Keratinocyte (primary cell): ENCODE data around the gene PBX4. TPM values are rescaled to one million over a fixed set of nuclear protein-coding genes. Genes with fewer than 3 reads are reported as not detected.

ENCODE experiments used
- DNase-seq: peaks from one replicate; pipeline ENCODE4 v3.0.0-alpha.2; 2011; ENCODE audit warnings: low read depth, missing footprints, low spot score
- FAIRE-seq: peaks from 2 replicates; lab custom pipeline; 2011; peaks lifted over from hg19 to GRCh38; lab: Jason Lieb, UNC
- H2AFZ ChIP-seq: 2 replicates; pipeline ENCODE4 v1.6.0; 2012; ENCODE audit warnings: low read length, control low read depth, inconsistent platforms; ENCODE audit not compliant: control insufficient read depth
- H3K27ac ChIP-seq: 2 replicates; pipeline ENCODE4 v1.5.1; 2011; ENCODE audit warnings: low read length; ENCODE audit not compliant: control insufficient read depth, insufficient read depth
- H3K27me3 ChIP-seq: 3 replicates; pipeline ENCODE4 v1.6.0; 2011; ENCODE audit warnings: low read length; ENCODE audit not compliant: control insufficient read depth, insufficient read depth; ENCODE audit errors: extremely low read depth
- H3K36me3 ChIP-seq, 2 experiments: 2 replicates in 1 of 2; 3 replicates in 1 of 2; pipeline ENCODE4 v1.5.1; 2011; ENCODE audit warnings: low read length in 2 of 2, mild to moderate bottlenecking in 1 of 2; ENCODE audit not compliant: control insufficient read depth in 2 of 2, insufficient read depth in 2 of 2; ENCODE audit errors: extremely low read depth in 1 of 2
- H3K4me1 ChIP-seq: 3 replicates; pipeline ENCODE4 v1.5.1; 2011; ENCODE audit warnings: low read length; ENCODE audit not compliant: control insufficient read depth, insufficient read depth; ENCODE audit errors: extremely low read depth
- H3K4me2 ChIP-seq: 3 replicates; pipeline ENCODE4 v1.6.0; 2011; ENCODE audit warnings: low read depth, low read length; ENCODE audit not compliant: control insufficient read depth, insufficient read depth; ENCODE audit errors: extremely low read depth
- H3K4me3 ChIP-seq, 3 experiments: fragments of 200-600 bp in 1 of 3; sonication (generic) in 1 of 3; 2 replicates in 2 of 3; 3 replicates in 1 of 3; pipeline ENCODE4 v1.5.1; 2011 to 2016; ENCODE audit warnings: low read length in 3 of 3, mild to moderate bottlenecking in 3 of 3, control low read depth in 2 of 3, inconsistent platforms in 1 of 3, low read depth in 1 of 3, mixed read lengths in 1 of 3, mixed run types in 1 of 3, moderate library complexity in 1 of 3; ENCODE audit not compliant: control insufficient read depth in 2 of 3, insufficient read depth in 2 of 3; ENCODE audit errors: extremely low read depth in 1 of 3
- H3K79me2 ChIP-seq: 2 replicates; pipeline ENCODE4 v1.6.0; 2012; ENCODE audit warnings: low read length; ENCODE audit not compliant: control insufficient read depth, insufficient read depth
- H3K9ac ChIP-seq: 3 replicates; pipeline ENCODE4 v1.6.0; 2011; ENCODE audit warnings: low read length; ENCODE audit not compliant: control insufficient read depth, insufficient read depth; ENCODE audit errors: extremely low read depth
- H3K9me1 ChIP-seq: 3 replicates; pipeline ENCODE4 v1.6.0; 2011; ENCODE audit warnings: low read length; ENCODE audit not compliant: control insufficient read depth, insufficient read depth; ENCODE audit errors: extremely low read depth
- H3K9me3 ChIP-seq: 2 replicates; pipeline ENCODE4 v1.5.1; 2012; ENCODE audit warnings: low read depth, low read length; ENCODE audit not compliant: control insufficient read depth
- H4K20me1 ChIP-seq: 3 replicates; pipeline ENCODE4 v1.6.0; 2011; ENCODE audit warnings: low read length; ENCODE audit not compliant: control insufficient read depth, insufficient read depth; ENCODE audit errors: extremely low read depth
- CTCF ChIP-seq, 3 experiments: IDR thresholded peaks in 1 of 3; conservative IDR thresholded peaks in 1 of 3; optimal IDR thresholded peaks in 1 of 3; 2 replicates in 2 of 3; 3 replicates in 1 of 3; pipeline versions ENCODE3 to v1.5.1; 2011; ENCODE audit warnings: low read length in 3 of 3, mild to moderate bottlenecking in 3 of 3, moderate library complexity in 2 of 3, control low read depth in 1 of 3, inconsistent platforms in 1 of 3; ENCODE audit not compliant: insufficient read depth in 2 of 3; ENCODE audit errors: extremely low read depth in 1 of 3
- EZH2 ChIP-seq: IDR thresholded peaks from one replicate; pipeline ENCODE4 v1.6.1; 2012; ENCODE audit warnings: inconsistent platforms, mild to moderate bottlenecking, low read length, moderate library complexity
- dilution Hi-C: fragments of 300-500 bp; cut with MboI; formaldehyde crosslinking; loops from one replicate; pipeline ENCODE4 v1.7.0; 2020; ENCODE audit warnings: low sequenced_read_pairs; ENCODE audit not compliant: extremely low pct_ligation_motif_present
- polyA plus RNA-seq, 5 experiments: library from polyadenylated mRNA; depleted of rRNA in 3 of 5; stranded (reverse) in 3 of 5; stranded (forward) in 1 of 5; unstranded in 1 of 5; fragments of >200 nt; gene quantifications; 1 replicate in 1 of 5; 2 replicates in 3 of 5; 3 replicates in 1 of 5; pipeline versions ENCODE4 v1.2.1 to v1.2.3, GENCODE V29; 2011 to 2012; ENCODE audit warnings: missing spikeins in 2 of 5, low read depth in 1 of 5, low replicate concordance in 1 of 5

Gene PBX4
- polyA plus RNA-seq, 1 donor (not counting 4 experiments of a cell fraction or from before 2014, with no cell fraction given): 1.7 TPM

GRCh38 chr19:19523177-19523576 is 95.3 kb downstream of the PBX4 start:
- Histone ChIP-seq H3K4me2 (no peak overlapping the region), H3K79me2 (peaks cover 28% of the 10 kb centered on the region), H4K20me1 (no peaks in the 10 kb centered on the region), H3K36me3 (peaks cover 11 to 25% of the 10 kb centered on the region in 2 experiments), H3K9ac (no peak overlapping the region), H3K4me1 (no peaks in the 10 kb centered on the region), H3K9me1 (no peaks in the 10 kb centered on the region), H3K9me3 (no peaks in the 10 kb centered on the region), H2AFZ (no peak overlapping the region), H3K27ac (no peak overlapping the region), H3K4me3 (no peak overlapping the region), H3K27me3 (no peaks in the 10 kb centered on the region)
- dilution Hi-C loops: no loop called here
- no peak for DNase-seq
- no peak for FAIRE-seq
- TF ChIP-seq CTCF (optimal IDR thresholded peaks at IDR 0.05 in 1 of 3, IDR thresholded peaks at IDR 0.05 in 1 of 3, conservative IDR thresholded peaks at IDR 0.05 in 1 of 3; ENCODE audit: extremely low read depth in 1 of 3, insufficient read depth in 2 of 3, low read length in 3 of 3) (no peak), EZH2 (no peak)

- Histone ChIP-seq H3K9me3 (no peaks in the 10 kb centered on the region), H3K27ac (no peak overlapping the region), H3K4me3 (no peak overlapping the region), H3K9ac (no peak overlapping the region), H4K20me1 (no peaks in the 10 kb centered on the region), H3K27me3 (no peaks in the 10 kb centered on the region), H3K4me1 (peaks cover 6% of the 10 kb centered on the region), H2AFZ (no peak overlapping the region), H3K9me1 (no peaks in the 10 kb centered on the region), H3K4me2 (no peak overlapping the region), H3K79me2 (peaks cover 46% of the 10 kb centered on the region), H3K36me3 (peaks cover 12 to 16% of the 10 kb centered on the region in 2 experiments)
- no peak for FAIRE-seq
- no peak for TF ChIP-seq EZH2
- no peak for DNase-seq
- dilution Hi-C loops: no loop called here
Measured at GRCh38 chr19:19520989-19521388, 97.5 kb downstream of the PBX4 start.

GRCh38 chr19:19517235-19517619 is 101.3 kb downstream of the PBX4 start:
- peaks cover 11% of the 10 kb centered on the region for H3K4me1 ChIP-seq
- FAIRE-seq (no peak), DNase-seq (no peak)
- H4K20me1 ChIP-seq: no peaks in the 10 kb centered on the region
- dilution Hi-C loops: no loop called here
- no peaks in the 10 kb centered on the region for H3K27me3 ChIP-seq
- peaks cover 5% of the 10 kb centered on the region for H3K9me3 ChIP-seq
- no peaks in the 10 kb centered on the region for H3K9me1 ChIP-seq
- H3K9ac ChIP-seq: no peak overlapping the region
- peak overlapping the region; percentile 77 to 81 (median 77) for H3K4me3 ChIP-seq
- peak overlapping the region; percentile 65 for H3K4me2 ChIP-seq
- no peak overlapping the region for H2AFZ ChIP-seq
- H3K36me3 ChIP-seq: peaks cover 9 to 12% of the 10 kb centered on the region in 2 experiments
- H3K79me2 ChIP-seq: peaks cover 39% of the 10 kb centered on the region
- H3K27ac ChIP-seq: no peak overlapping the region
- TF ChIP-seq CTCF (optimal IDR thresholded peaks at IDR 0.05 in 1 of 3, IDR thresholded peaks at IDR 0.05 in 1 of 3, conservative IDR thresholded peaks at IDR 0.05 in 1 of 3; ENCODE audit: extremely low read depth in 1 of 3, insufficient read depth in 2 of 3, low read length in 3 of 3) (no peak), EZH2 (no peak)
